ENCODE results near the gene TP53INP2. TPM values are rescaled to one million over a fixed set of nuclear protein-coding genes. Genes with fewer than 3 reads are reported as not detected.

Gene TP53INP2
- total RNA-seq, 1 experiment from 2014 or later = 7.1 TPM

GRCh38 chr20:34703061-34703423 is 1.1 kb upstream of the TP53INP2 start:
- BruUV-seq (replicated peaks) = no TSS peak
- Histone ChIP-seq H3K9me2 (ENCODE audit: insufficient read depth) (no peaks in the 10 kb centered on the region), H3K9me3 (ENCODE audit: control insufficient read depth in 1 of 2, insufficient read depth in 1 of 2, low read depth in 1 of 2, low read length in 2 of 2) (no peaks in the 10 kb centered on the region), H3K36me3 (ENCODE audit: control insufficient read depth in 1 of 2, insufficient read depth in 2 of 2, low read length in 2 of 2) (no peaks in the 10 kb centered on the region), H3K4me1 (ENCODE audit: control insufficient read depth in 1 of 2, insufficient read depth in 2 of 2, low read length in 2 of 2) (peaks cover 21 to 35% of the 10 kb centered on the region in 2 experiments), H4K20me1 (ENCODE audit: insufficient read depth) (no peaks in the 10 kb centered on the region), H3K79me2 (ENCODE audit: insufficient read depth, low read length) (no peaks in the 10 kb centered on the region), H2AFZ (ENCODE audit: low read depth, low read length, poor library complexity, severe bottlenecking) (no peak overlapping the region), H3K27ac (ENCODE audit: low read depth, low read length) (no peak overlapping the region), H3K4me2 (ENCODE audit: low read length) (peak overlapping the region; percentile 99), H3K9ac (ENCODE audit: low read length) (0 out of 2 replicates have a peak overlapping the region, but pooled peaks have one; percentile 81), H3K27me3 (ENCODE audit: insufficient read depth, low read length) (no peaks in the 10 kb centered on the region), H3K4me3 (replicated peaks in 1 of 2; ENCODE audit: low read depth in 1 of 2, low read length in 2 of 2) (peak overlapping the region in 1 of 2 experiments; percentile 77; a peak in 3 of 4 replicates)
- no peak for DNase-seq (ENCODE audit: low read depth, low spot score)
- ChIA-PET CTCF (interaction anchor here (2.0 kb wide), 1 partner anchor 67 kb away, joined by 6 read pairs; no protein-coding TSS in a partner anchor), RAD21 (ENCODE audit: low non-redundant PET in 1 of 2, low total read pairs in 2 of 2, uncharacterized antibody in 2 of 2, unreplicated experiment in 2 of 2) (interaction anchor here in 1 of 2 experiments (0.6 kb wide), 1 partner anchor 253 kb away, joined by 3 read pairs; no protein-coding TSS in a partner anchor), POLR2A (interaction anchor here (1.6 kb wide), 1 partner anchor 10 kb away, joined by 4 read pairs; no protein-coding TSS in a partner anchor)
- TF ChIP-seq POLR2AphosphoS5 (IDR thresholded peaks at IDR 0.05; ENCODE audit: low read depth, low read length) = no peak
- TF ChIP-seq JUND (IDR thresholded peaks at IDR 0.05) = no peak
- no peak for TF ChIP-seq ELF1 (IDR thresholded peaks at IDR 0.05; ENCODE audit: borderline replicate concordance, low read depth)
- intact Hi-C loops (cut with micrococcal nuclease) = no loop called here
- ATAC-seq = no peak

GRCh38 chr20:34703424-34704176 is 544 bp upstream of the TP53INP2 start:
- BruUV-seq (replicated peaks) = TSS peak; percentile 83
- H3K4me2 ChIP-seq (ENCODE audit: low read length) = peak overlapping the region; percentile 99

More at GRCh38 chr20:34703424-34704176, 544 bp upstream of the TP53INP2 start:
- H3K4me1 ChIP-seq (ENCODE audit: control insufficient read depth in 1 of 2, insufficient read depth in 2 of 2, low read length in 2 of 2) = peaks cover 21 to 40% of the 10 kb centered on the region in 2 experiments
- intact Hi-C loops (cut with micrococcal nuclease) = no loop called here
- no peaks in the 10 kb centered on the region for H4K20me1 ChIP-seq (ENCODE audit: insufficient read depth)
- no peaks in the 10 kb centered on the region for H3K27me3 ChIP-seq (ENCODE audit: insufficient read depth, low read length)
- RAD21 ChIA-PET (ENCODE audit: low non-redundant PET in 1 of 2, low total read pairs in 2 of 2, uncharacterized antibody in 2 of 2, unreplicated experiment in 2 of 2) = interaction anchor here in 1 of 2 experiments (0.6 kb wide), 2 partner anchors 159 to 252 kb away, joined by 3 read pairs; no protein-coding TSS in a partner anchor
- no peaks in the 10 kb centered on the region for H3K9me2 ChIP-seq (ENCODE audit: insufficient read depth)
- H3K79me2 ChIP-seq (ENCODE audit: insufficient read depth, low read length) = no peaks in the 10 kb centered on the region
- peak overlapping the region; percentile 92 for H2AFZ ChIP-seq (ENCODE audit: low read depth, low read length, poor library complexity, severe bottlenecking)
- H3K27ac ChIP-seq (ENCODE audit: low read depth, low read length) = no peak overlapping the region
- H3K4me3 ChIP-seq (replicated peaks in 1 of 2; ENCODE audit: low read depth in 1 of 2, low read length in 2 of 2) = peak overlapping the region; percentile 57 to 77
- no peaks in the 10 kb centered on the region for H3K36me3 ChIP-seq (ENCODE audit: control insufficient read depth in 1 of 2, insufficient read depth in 2 of 2, low read length in 2 of 2)
- POLR2A ChIA-PET = interaction anchor here (1.6 kb wide), 1 partner anchor 9 kb away, joined by 4 read pairs; no protein-coding TSS in a partner anchor
- DNase-seq (ENCODE audit: low read depth, low spot score) (no peak), ATAC-seq (peak; percentile 22)
- H3K9me3 ChIP-seq (ENCODE audit: control insufficient read depth in 1 of 2, insufficient read depth in 1 of 2, low read depth in 1 of 2, low read length in 2 of 2) = no peaks in the 10 kb centered on the region
- TF ChIP-seq SP1 (IDR thresholded peaks at IDR 0.05; ENCODE audit: low read depth) (no peak), FOSL1 (IDR thresholded peaks at IDR 0.05; ENCODE audit: low read depth) (no peak), YY1 (IDR thresholded peaks at IDR 0.05; ENCODE audit: extremely low read depth, insufficient replicate concordance, low read depth, low read length) (no peak), REST (IDR thresholded peaks at IDR 0.05; ENCODE audit: low read depth) (no peak), ZBTB33 (IDR thresholded peaks at IDR 0.05; ENCODE audit: extremely low read depth, insufficient replicate concordance, low read length) (no peak), POLR2AphosphoS5 (IDR thresholded peaks at IDR 0.05; ENCODE audit: low read depth, low read length) (peak; percentile 24; the same call in 1 of the 2 replicates), MAX (IDR thresholded peaks at IDR 0.05) (no peak)
- CTCF ChIA-PET = interaction anchor here (2.0 kb wide), 1 partner anchor 66 kb away, joined by 6 read pairs; no protein-coding TSS in a partner anchor
- peak overlapping the region; percentile 81 for H3K9ac ChIP-seq (ENCODE audit: low read length)

Measured in HCT116 (cell line).